Neural crest cell (in vitro differentiated cells): ENCODE data around the gene DPY19L3. TPM values are rescaled to one million over a fixed set of nuclear protein-coding genes. Genes with fewer than 3 reads are reported as not detected.
A peak's percentile ranks its signal among the peaks of the same experiment; 100 is the strongest.

ENCODE experiments used
- DNase-seq: peaks from one replicate; pipeline ENCODE4 v3.0.0; 2021; ENCODE audit warnings: low read depth, mixed read lengths, low spot score
- H3K27ac Mint-ChIP-seq: one replicate; pipeline ENCODE4 v1.8.0; 2021; ENCODE audit warnings: mild to moderate bottlenecking, mixed read lengths; ENCODE audit not compliant: unreplicated experiment
- H3K27me3 Mint-ChIP-seq: 2 replicates; pipeline ENCODE4 v1.8.0; 2021; ENCODE audit warnings: low read depth, mild to moderate bottlenecking, mixed read lengths
- H3K36me3 Mint-ChIP-seq: 2 replicates; pipeline ENCODE4 v1.8.0; 2021; ENCODE audit warnings: low read depth, mild to moderate bottlenecking, mixed read lengths
- H3K4me1 Mint-ChIP-seq: 2 replicates; pipeline ENCODE4 v1.8.0; 2021; ENCODE audit warnings: mixed read lengths
- H3K4me3 Mint-ChIP-seq: one replicate; pipeline ENCODE4 v1.8.0; 2021; ENCODE audit warnings: mild to moderate bottlenecking, mixed read lengths
- H3K9me3 Mint-ChIP-seq: 2 replicates; pipeline ENCODE4 v1.8.0; 2021; ENCODE audit warnings: mixed read lengths
- CTCF ChIP-seq: fragments of 200-600 bp; sonication (generic); conservative IDR thresholded peaks from 2 replicates; pipeline ENCODE4 v1.5.0; 2021; ENCODE audit warnings: antibody characterized with exemption, mild to moderate bottlenecking
- total RNA-seq: library from RNA; stranded (reverse); gene quantifications from 2 replicates; pipeline ENCODE4 v1.2.1, GENCODE V29; 2021

Gene DPY19L3
- total RNA-seq, 1 donor from 2014 or later: 108 TPM

GRCh38 chr19:32397671-32398101 is 7.9 kb upstream of the DPY19L3 start:
- no peak overlapping the region for H3K27ac Mint-ChIP-seq

GRCh38 chr19:32401992-32402391 is 3.6 kb upstream of the DPY19L3 start:
- H3K36me3 Mint-ChIP-seq: no peaks in the 10 kb centered on the region
- peak overlapping the region; percentile 35 for H3K27ac Mint-ChIP-seq
- peaks cover 17% of the 10 kb centered on the region for H3K4me1 Mint-ChIP-seq
- H3K9me3 Mint-ChIP-seq: no peaks in the 10 kb centered on the region
- no peak for TF ChIP-seq CTCF
- DNase-seq: no peak
- peak overlapping the region; percentile 69 for H3K4me3 Mint-ChIP-seq
- H3K27me3 Mint-ChIP-seq: no peaks in the 10 kb centered on the region

More at GRCh38 chr19:32397671-32398101, 7.9 kb upstream of the DPY19L3 start:
- TF ChIP-seq CTCF: no peak
- Mint-ChIP-seq H3K27me3 (no peaks in the 10 kb centered on the region), H3K4me3 (no peak overlapping the region), H3K36me3 (no peaks in the 10 kb centered on the region), H3K4me1 (no peaks in the 10 kb centered on the region), H3K9me3 (no peaks in the 10 kb centered on the region)
- no peak for DNase-seq

DNA sequence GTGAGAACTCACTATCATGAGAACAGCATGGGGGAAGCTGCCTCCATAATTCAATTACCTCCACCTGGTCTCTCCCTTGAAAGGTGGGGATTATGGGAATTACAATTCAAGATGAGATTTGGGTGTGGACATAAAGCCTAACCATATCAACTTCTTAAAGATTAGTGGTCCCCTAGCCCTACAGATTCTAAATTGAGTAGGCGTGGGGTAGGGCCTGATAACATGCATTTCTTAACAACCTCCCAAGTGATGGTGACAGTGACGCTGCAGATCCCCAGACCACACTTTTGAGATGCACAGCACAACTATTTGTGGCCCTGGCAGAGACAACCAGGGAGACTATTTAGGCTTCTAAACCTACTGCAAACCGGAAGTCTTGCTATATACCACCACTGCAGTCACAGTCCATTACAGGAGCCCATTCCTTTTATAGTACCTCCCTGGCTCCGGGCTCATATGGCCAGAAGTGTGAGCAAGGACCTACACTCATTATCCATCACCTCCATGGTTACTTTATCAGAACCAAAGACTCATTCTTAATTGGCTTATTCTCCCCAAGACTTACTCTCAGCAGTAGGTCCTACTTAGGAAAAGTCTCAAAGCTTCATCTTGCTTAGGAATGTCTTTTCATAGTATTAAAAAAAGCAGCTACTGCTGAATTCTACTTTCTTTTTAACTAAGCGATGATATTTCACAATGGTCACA is 2.1 kb upstream of the DPY19L3 start:
- TF ChIP-seq CTCF: no peak
- Mint-ChIP-seq H3K36me3 (peaks cover 6% of the 10 kb centered on the region), H3K9me3 (no peaks in the 10 kb centered on the region), H3K27ac (no peak overlapping the region), H3K4me1 (peaks cover 30% of the 10 kb centered on the region), H3K27me3 (no peaks in the 10 kb centered on the region), H3K4me3 (peak overlapping the region; percentile 92)
- DNase-seq: no peak

GRCh38 chr19:32404213-32404932 is 1.2 kb upstream of the DPY19L3 start:
- peak overlapping the region; percentile 92 for H3K4me3 Mint-ChIP-seq
- TF ChIP-seq CTCF: no peak
- H3K9me3 Mint-ChIP-seq: no peaks in the 10 kb centered on the region

GRCh38 chr19:32404933-32405430 is 588 bp upstream of the DPY19L3 start:
- H3K4me1 Mint-ChIP-seq: peaks cover 31% of the 10 kb centered on the region
- peak; percentile 22 for DNase-seq
- TF ChIP-seq CTCF: no peak
- peak overlapping the region; percentile 92 for H3K27ac Mint-ChIP-seq
- no peaks in the 10 kb centered on the region for H3K27me3 Mint-ChIP-seq
- H3K4me3 Mint-ChIP-seq: peak overlapping the region; percentile 92
- H3K9me3 Mint-ChIP-seq: no peaks in the 10 kb centered on the region
- H3K36me3 Mint-ChIP-seq: peaks cover 14% of the 10 kb centered on the region

More at GRCh38 chr19:32404213-32404932, 1.2 kb upstream of the DPY19L3 start:
- Mint-ChIP-seq H3K27me3 (no peaks in the 10 kb centered on the region), H3K27ac (peak overlapping the region; percentile 92), H3K36me3 (peaks cover 10% of the 10 kb centered on the region), H3K4me1 (peaks cover 31% of the 10 kb centered on the region)
- DNase-seq: no peak
